GM23338 (cell line): Measurements from ENCODE around the gene PRCD. TPM values are rescaled to one million over a fixed set of nuclear protein-coding genes. Genes with fewer than 3 reads are reported as not detected.

Source experiments
- ATAC-seq: fragments of 200-7000 bp; cut with Tn5 transposase; 3 replicates; pipeline ENCODE4 v1.9.1; 2020
- DNase-seq: peaks from one replicate; pipeline ENCODE4 v3.0.0-alpha.2; 2015; ENCODE audit warnings: low spot score
- H2AFZ ChIP-seq: fragments of 200-600 bp; sonication (generic); 2 replicates; pipeline ENCODE4 v1.8.0; 2016; ENCODE audit warnings: antibody characterized with exemption, mild to moderate bottlenecking, moderate library complexity
- H3F3A ChIP-seq: fragments of 200-600 bp; sonication (generic); replicated peaks from 2 replicates; pipeline ENCODE4 v1.8.0; 2017; ENCODE audit warnings: antibody characterized with exemption, mixed run types, low read depth
- H3K27ac ChIP-seq: fragments of 200-600 bp; sonication (generic); 2 replicates; pipeline ENCODE4 v1.6.1; 2016; ENCODE audit warnings: low read depth
- H3K27me3 ChIP-seq: fragments of 200-600 bp; sonication (generic); 2 replicates; pipeline ENCODE4 v1.8.0; 2016; ENCODE audit warnings: mild to moderate bottlenecking, mixed run types, moderate library complexity; ENCODE audit not compliant: insufficient read depth
- H3K36me3 ChIP-seq: fragments of 200-600 bp; sonication (generic); 2 replicates; pipeline ENCODE4 v1.8.0; 2016; ENCODE audit warnings: mild to moderate bottlenecking; ENCODE audit not compliant: insufficient read depth
- H3K4me1 ChIP-seq: fragments of 200-600 bp; sonication (generic); 2 replicates; pipeline ENCODE4 v1.8.0; 2016; ENCODE audit warnings: mild to moderate bottlenecking, moderate library complexity; ENCODE audit not compliant: insufficient read depth
- H3K4me2 ChIP-seq: fragments of 200-600 bp; sonication (generic); 2 replicates; pipeline ENCODE4 v1.7.1; 2017; ENCODE audit warnings: mixed run types
- H3K4me3 ChIP-seq: fragments of 200-600 bp; sonication (generic); 2 replicates; pipeline ENCODE4 v1.6.1; 2016; ENCODE audit warnings: mixed run types
- H3K79me2 ChIP-seq: fragments of 200-600 bp; sonication (generic); replicated peaks from 2 replicates; pipeline ENCODE4 v1.8.0; 2017; ENCODE audit warnings: mild to moderate bottlenecking; ENCODE audit not compliant: insufficient read depth
- H3K9me2 ChIP-seq: fragments of 200-600 bp; sonication (generic); 2 replicates; pipeline ENCODE4 v1.8.0; 2017; ENCODE audit not compliant: insufficient read depth
- H4K20me1 ChIP-seq: fragments of 200-600 bp; sonication (generic); replicated peaks from 2 replicates; pipeline ENCODE4 v1.8.0; 2017; ENCODE audit warnings: mild to moderate bottlenecking; ENCODE audit not compliant: insufficient read depth
- H3K27ac Mint-ChIP-seq: 2 replicates; pipeline ENCODE4 v1.8.0; 2020; ENCODE audit warnings: inconsistent platforms, mild to moderate bottlenecking, moderate library complexity, mixed read lengths
- H3K27me3 Mint-ChIP-seq: 3 replicates; pipeline ENCODE4 v1.8.0; 2022; ENCODE audit warnings: low read depth, mild to moderate bottlenecking, moderate library complexity, mixed read lengths, inconsistent platforms; ENCODE audit not compliant: insufficient read depth, poor library complexity
- H3K36me3 Mint-ChIP-seq: 3 replicates; pipeline ENCODE4 v1.8.0; 2021; ENCODE audit warnings: low read depth, mild to moderate bottlenecking, inconsistent platforms, moderate library complexity, mixed read lengths
- H3K4me1 Mint-ChIP-seq: 3 replicates; pipeline ENCODE4 v1.8.0; 2020; ENCODE audit warnings: mild to moderate bottlenecking, inconsistent platforms, mixed read lengths
- H3K4me3 Mint-ChIP-seq: 3 replicates; pipeline ENCODE4 v1.8.0; 2021; ENCODE audit warnings: moderate library complexity, mild to moderate bottlenecking, inconsistent platforms, mixed read lengths
- H3K9me3 Mint-ChIP-seq: 3 replicates; pipeline ENCODE4 v1.8.0; 2020; ENCODE audit warnings: moderate library complexity, mild to moderate bottlenecking, inconsistent platforms, mixed read lengths
- CREB1 ChIP-seq: fragments of 250-450 bp; sonication (Bioruptor Pico); IDR thresholded peaks from 2 replicates; pipeline ENCODE4 v1.5.0; 2020; ENCODE audit warnings: low read depth, mild to moderate bottlenecking, moderate library complexity
- ETS1 ChIP-seq: IDR thresholded peaks from 2 replicates; pipeline ENCODE4 v1.6.1; 2016; ENCODE audit warnings: antibody characterized with exemption
- EZH2 ChIP-seq: fragments of 200-600 bp; sonication (generic); IDR thresholded peaks from one replicate; pipeline ENCODE4 v1.8.0; 2017; ENCODE audit warnings: antibody characterized with exemption, mild to moderate bottlenecking, low read depth; ENCODE audit not compliant: unreplicated experiment
- EZH2phosphoT487 ChIP-seq: fragments of 200-600 bp; sonication (generic); IDR thresholded peaks from one replicate; pipeline ENCODE4 v1.8.1; 2018; ENCODE audit warnings: antibody characterized with exemption; ENCODE audit not compliant: unreplicated experiment
- JUNB ChIP-seq: IDR thresholded peaks from one replicate; pipeline ENCODE4 v1.6.1; 2016; ENCODE audit warnings: antibody characterized with exemption; ENCODE audit not compliant: unreplicated experiment
- NANOG ChIP-seq: IDR thresholded peaks from 2 replicates; pipeline ENCODE4 v1.6.1; 2016; ENCODE audit warnings: antibody characterized with exemption, borderline replicate concordance
- POLR2AphosphoS5 ChIP-seq: IDR thresholded peaks from 2 replicates; pipeline ENCODE4 v1.6.1; 2016; ENCODE audit warnings: antibody characterized with exemption, low read depth
- STAT1 ChIP-seq: IDR thresholded peaks from one replicate; pipeline ENCODE4 v1.6.1; 2016; ENCODE audit warnings: antibody characterized with exemption; ENCODE audit not compliant: unreplicated experiment
- ZNF114 ChIP-seq: fragments of 250-450 bp; sonication (Bioruptor Pico); IDR thresholded peaks from 2 replicates; pipeline ENCODE4 v1.5.0; 2020; ENCODE audit warnings: mild to moderate bottlenecking, moderate library complexity
- ZNF331 ChIP-seq: fragments of 250-450 bp; sonication (Bioruptor Pico); IDR thresholded peaks from 2 replicates; pipeline ENCODE4 v1.5.0; 2020; ENCODE audit warnings: low read depth, mild to moderate bottlenecking, moderate library complexity
- polyA plus RNA-seq: library from polyadenylated mRNA; unstranded; fragments of >200 nt; fragmentation: Nextera tagmentation; extraction: Ambion mirVana; gene quantifications from 2 replicates; pipeline ENCODE4 v1.2.1, GENCODE V29; 2016
- total RNA-seq: library from RNA; depleted of rRNA; stranded (reverse); fragments of >200 nt; shearing (Covaris generic); gene quantifications from 2 replicates; pipeline ENCODE4 v1.2.3, GENCODE V29; 2014
- TF ChIP-seq, protein P1 (sequence below): IDR thresholded peaks from one replicate; pipeline ENCODE4 v1.6.1; 2018; ENCODE audit warnings: antibody characterized with exemption; ENCODE audit not compliant: unreplicated experiment
- TF ChIP-seq, protein P2 (sequence below), 2 experiments: fragments of 200-600 bp in 1 of 2; sonication (generic) in 1 of 2; conservative IDR thresholded peaks; 2 replicates each; pipeline versions ENCODE4 v1.5.1 to v1.6.1; 2016 to 2017; ENCODE audit warnings: antibody characterized with exemption in 2 of 2, low read depth in 2 of 2, mild to moderate bottlenecking in 2 of 2, moderate library complexity in 1 of 2
- TF ChIP-seq, protein P3 (sequence below): fragments of 250-450 bp; sonication (Bioruptor Pico); IDR thresholded peaks from 2 replicates; pipeline ENCODE4 v1.5.0; 2020; ENCODE audit warnings: mild to moderate bottlenecking, moderate library complexity

PRCD gene
- total and polyA plus RNA-seq, 2 experiments from 2014 or later = 0.38 to 1.6 TPM

- no peak for TF ChIP-seq CREB1 (CRISPR knock-in tag)
- no peak for TF ChIP-seq EZH2phosphoT487
- TF ChIP-seq, protein P1, sequence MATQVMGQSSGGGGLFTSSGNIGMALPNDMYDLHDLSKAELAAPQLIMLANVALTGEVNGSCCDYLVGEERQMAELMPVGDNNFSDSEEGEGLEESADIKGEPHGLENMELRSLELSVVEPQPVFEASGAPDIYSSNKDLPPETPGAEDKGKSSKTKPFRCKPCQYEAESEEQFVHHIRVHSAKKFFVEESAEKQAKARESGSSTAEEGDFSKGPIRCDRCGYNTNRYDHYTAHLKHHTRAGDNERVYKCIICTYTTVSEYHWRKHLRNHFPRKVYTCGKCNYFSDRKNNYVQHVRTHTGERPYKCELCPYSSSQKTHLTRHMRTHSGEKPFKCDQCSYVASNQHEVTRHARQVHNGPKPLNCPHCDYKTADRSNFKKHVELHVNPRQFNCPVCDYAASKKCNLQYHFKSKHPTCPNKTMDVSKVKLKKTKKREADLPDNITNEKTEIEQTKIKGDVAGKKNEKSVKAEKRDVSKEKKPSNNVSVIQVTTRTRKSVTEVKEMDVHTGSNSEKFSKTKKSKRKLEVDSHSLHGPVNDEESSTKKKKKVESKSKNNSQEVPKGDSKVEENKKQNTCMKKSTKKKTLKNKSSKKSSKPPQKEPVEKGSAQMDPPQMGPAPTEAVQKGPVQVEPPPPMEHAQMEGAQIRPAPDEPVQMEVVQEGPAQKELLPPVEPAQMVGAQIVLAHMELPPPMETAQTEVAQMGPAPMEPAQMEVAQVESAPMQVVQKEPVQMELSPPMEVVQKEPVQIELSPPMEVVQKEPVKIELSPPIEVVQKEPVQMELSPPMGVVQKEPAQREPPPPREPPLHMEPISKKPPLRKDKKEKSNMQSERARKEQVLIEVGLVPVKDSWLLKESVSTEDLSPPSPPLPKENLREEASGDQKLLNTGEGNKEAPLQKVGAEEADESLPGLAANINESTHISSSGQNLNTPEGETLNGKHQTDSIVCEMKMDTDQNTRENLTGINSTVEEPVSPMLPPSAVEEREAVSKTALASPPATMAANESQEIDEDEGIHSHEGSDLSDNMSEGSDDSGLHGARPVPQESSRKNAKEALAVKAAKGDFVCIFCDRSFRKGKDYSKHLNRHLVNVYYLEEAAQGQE = no peak
- no peak for TF ChIP-seq EZH2
- no peak for TF ChIP-seq STAT1
- no peak for TF ChIP-seq JUNB
- TF ChIP-seq, protein P2, sequence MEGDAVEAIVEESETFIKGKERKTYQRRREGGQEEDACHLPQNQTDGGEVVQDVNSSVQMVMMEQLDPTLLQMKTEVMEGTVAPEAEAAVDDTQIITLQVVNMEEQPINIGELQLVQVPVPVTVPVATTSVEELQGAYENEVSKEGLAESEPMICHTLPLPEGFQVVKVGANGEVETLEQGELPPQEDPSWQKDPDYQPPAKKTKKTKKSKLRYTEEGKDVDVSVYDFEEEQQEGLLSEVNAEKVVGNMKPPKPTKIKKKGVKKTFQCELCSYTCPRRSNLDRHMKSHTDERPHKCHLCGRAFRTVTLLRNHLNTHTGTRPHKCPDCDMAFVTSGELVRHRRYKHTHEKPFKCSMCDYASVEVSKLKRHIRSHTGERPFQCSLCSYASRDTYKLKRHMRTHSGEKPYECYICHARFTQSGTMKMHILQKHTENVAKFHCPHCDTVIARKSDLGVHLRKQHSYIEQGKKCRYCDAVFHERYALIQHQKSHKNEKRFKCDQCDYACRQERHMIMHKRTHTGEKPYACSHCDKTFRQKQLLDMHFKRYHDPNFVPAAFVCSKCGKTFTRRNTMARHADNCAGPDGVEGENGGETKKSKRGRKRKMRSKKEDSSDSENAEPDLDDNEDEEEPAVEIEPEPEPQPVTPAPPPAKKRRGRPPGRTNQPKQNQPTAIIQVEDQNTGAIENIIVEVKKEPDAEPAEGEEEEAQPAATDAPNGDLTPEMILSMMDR (conservative IDR thresholded peaks at IDR 0.05; ENCODE audit: low read depth in 2 of 2) = no peak
- no peak for TF ChIP-seq NANOG
- TF ChIP-seq ETS1 = no peak
- TF ChIP-seq, protein P3, sequence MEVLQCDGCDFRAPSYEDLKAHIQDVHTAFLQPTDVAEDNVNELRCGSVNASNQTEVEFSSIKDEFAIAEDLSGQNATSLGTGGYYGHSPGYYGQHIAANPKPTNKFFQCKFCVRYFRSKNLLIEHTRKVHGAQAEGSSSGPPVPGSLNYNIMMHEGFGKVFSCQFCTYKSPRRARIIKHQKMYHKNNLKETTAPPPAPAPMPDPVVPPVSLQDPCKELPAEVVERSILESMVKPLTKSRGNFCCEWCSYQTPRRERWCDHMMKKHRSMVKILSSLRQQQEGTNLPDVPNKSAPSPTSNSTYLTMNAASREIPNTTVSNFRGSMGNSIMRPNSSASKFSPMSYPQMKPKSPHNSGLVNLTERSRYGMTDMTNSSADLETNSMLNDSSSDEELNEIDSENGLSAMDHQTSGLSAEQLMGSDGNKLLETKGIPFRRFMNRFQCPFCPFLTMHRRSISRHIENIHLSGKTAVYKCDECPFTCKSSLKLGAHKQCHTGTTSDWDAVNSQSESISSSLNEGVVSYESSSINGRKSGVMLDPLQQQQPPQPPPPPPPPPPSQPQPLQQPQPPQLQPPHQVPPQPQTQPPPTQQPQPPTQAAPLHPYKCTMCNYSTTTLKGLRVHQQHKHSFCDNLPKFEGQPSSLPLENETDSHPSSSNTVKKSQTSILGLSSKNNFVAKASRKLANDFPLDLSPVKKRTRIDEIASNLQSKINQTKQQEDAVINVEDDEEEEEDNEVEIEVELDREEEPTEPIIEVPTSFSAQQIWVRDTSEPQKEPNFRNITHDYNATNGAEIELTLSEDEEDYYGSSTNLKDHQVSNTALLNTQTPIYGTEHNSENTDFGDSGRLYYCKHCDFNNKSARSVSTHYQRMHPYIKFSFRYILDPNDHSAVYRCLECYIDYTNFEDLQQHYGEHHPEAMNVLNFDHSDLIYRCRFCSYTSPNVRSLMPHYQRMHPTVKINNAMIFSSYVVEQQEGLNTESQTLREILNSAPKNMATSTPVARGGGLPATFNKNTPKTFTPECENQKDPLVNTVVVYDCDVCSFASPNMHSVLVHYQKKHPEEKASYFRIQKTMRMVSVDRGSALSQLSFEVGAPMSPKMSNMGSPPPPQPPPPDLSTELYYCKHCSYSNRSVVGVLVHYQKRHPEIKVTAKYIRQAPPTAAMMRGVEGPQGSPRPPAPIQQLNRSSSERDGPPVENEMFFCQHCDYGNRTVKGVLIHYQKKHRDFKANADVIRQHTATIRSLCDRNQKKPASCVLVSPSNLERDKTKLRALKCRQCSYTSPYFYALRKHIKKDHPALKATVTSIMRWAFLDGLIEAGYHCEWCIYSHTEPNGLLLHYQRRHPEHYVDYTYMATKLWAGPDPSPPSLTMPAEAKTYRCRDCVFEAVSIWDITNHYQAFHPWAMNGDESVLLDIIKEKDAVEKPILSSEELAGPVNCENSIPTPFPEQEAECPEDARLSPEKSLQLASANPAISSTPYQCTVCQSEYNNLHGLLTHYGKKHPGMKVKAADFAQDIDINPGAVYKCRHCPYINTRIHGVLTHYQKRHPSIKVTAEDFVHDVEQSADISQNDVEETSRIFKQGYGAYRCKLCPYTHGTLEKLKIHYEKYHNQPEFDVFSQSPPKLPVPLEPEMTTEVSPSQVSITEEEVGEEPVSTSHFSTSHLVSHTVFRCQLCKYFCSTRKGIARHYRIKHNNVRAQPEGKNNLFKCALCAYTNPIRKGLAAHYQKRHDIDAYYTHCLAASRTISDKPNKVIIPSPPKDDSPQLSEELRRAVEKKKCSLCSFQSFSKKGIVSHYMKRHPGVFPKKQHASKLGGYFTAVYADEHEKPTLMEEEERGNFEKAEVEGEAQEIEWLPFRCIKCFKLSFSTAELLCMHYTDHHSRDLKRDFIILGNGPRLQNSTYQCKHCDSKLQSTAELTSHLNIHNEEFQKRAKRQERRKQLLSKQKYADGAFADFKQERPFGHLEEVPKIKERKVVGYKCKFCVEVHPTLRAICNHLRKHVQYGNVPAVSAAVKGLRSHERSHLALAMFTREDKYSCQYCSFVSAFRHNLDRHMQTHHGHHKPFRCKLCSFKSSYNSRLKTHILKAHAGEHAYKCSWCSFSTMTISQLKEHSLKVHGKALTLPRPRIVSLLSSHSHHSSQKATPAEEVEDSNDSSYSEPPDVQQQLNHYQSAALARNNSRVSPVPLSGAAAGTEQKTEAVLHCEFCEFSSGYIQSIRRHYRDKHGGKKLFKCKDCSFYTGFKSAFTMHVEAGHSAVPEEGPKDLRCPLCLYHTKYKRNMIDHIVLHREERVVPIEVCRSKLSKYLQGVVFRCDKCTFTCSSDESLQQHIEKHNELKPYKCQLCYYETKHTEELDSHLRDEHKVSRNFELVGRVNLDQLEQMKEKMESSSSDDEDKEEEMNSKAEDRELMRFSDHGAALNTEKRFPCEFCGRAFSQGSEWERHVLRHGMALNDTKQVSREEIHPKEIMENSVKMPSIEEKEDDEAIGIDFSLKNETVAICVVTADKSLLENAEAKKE (CRISPR knock-in tag) = no peak
- TF ChIP-seq ZNF331 = no peak
- TF ChIP-seq ZNF114 (CRISPR knock-in tag) = no peak
- no peak for TF ChIP-seq POLR2AphosphoS5
- no peaks in the 10 kb centered on the region for H3F3A ChIP-seq
- Mint-ChIP-seq H3K27ac (no peak overlapping the region), H3K4me1 (peaks cover 34% of the 10 kb centered on the region), H3K4me3 (no peak overlapping the region), H3K27me3 (peaks cover 18% of the 10 kb centered on the region), H3K36me3 (no peaks in the 10 kb centered on the region), H3K9me3 (no peaks in the 10 kb centered on the region)
- H3K9me2 ChIP-seq = no peaks in the 10 kb centered on the region
- no peak for ATAC-seq
- no peaks in the 10 kb centered on the region for H3K36me3 ChIP-seq
- peaks cover 17% of the 10 kb centered on the region for H3K4me1 ChIP-seq
- H2AFZ ChIP-seq = no peak overlapping the region
- H3K4me3 ChIP-seq = no peak overlapping the region
- peaks cover 12% of the 10 kb centered on the region for H4K20me1 ChIP-seq
- H3K27ac ChIP-seq = no peak overlapping the region
- no peak overlapping the region for H3K4me2 ChIP-seq
- H3K27me3 ChIP-seq = no peaks in the 10 kb centered on the region
- no peaks in the 10 kb centered on the region for H3K79me2 ChIP-seq
- no peak for DNase-seq
Measured at GRCh38 chr17:76493505-76494167, 46.2 kb upstream of the PRCD start.
